K562 (cell line): ENCODE measurements around the gene GAD1. TPM values are rescaled to one million over a fixed set of nuclear protein-coding genes. Genes with fewer than 3 reads are reported as not detected.

Experiments used
- ATAC-seq: fragments of 200-7000 bp; cut with Tn5 transposase; 3 replicates; pipeline ENCODE4 v1.9.1; 2020; ENCODE audit warnings: moderate library complexity
- BruUV-seq: library from RNA; stranded (reverse); fragments of 400-500 nt; replicated peaks from 2 replicates; lab custom pipeline; 2021; lab: Mats Ljungman, UMichigan
- CTCF ChIA-PET: fragments of 300-600 bp; formaldehyde crosslinking; extraction: SDS; loops from one replicate; lab custom pipeline; 2021; ENCODE audit warnings: low intra/inter-chr PET ratio; lab: Yijun Ruan, JAX
- POLR2A ChIA-PET: fragments of 300-600, 350-650 bp; sonication (Branson Sonifier 250); formaldehyde crosslinking; extraction: SDS; loops from one replicate; lab custom pipeline; 2021; ENCODE audit warnings: antibody characterized with exemption, inconsistent platforms; lab: Yijun Ruan, JAX
- DNase-seq, 4 experiments: peaks; one replicate each; pipeline versions ENCODE4 v3.0.0 to v3.0.0-alpha.2; 2011 to 2018; ENCODE audit warnings: low spot score in 3 of 4, mixed read lengths in 3 of 4; ENCODE audit errors: extremely low read depth in 1 of 4
- FAIRE-seq: peaks from 2 replicates; lab custom pipeline; 2011; peaks lifted over from hg19 to GRCh38; lab: Jason Lieb, UNC
- H2AFZ ChIP-seq: 2 replicates; pipeline ENCODE4 v1.6.0; 2011; ENCODE audit warnings: low read depth, low read length, control low read depth, inconsistent platforms
- H3K27ac ChIP-seq: fragments of 200-600 bp; 3 replicates; pipeline ENCODE4 v1.8.0; 2011; ENCODE audit warnings: low read depth, mild to moderate bottlenecking, control low read depth, inconsistent platforms, low read length, moderate library complexity, mixed read lengths; ENCODE audit errors: extremely low read depth
- H3K27me3 ChIP-seq, 2 experiments: fragments of 300-600 bp in 1 of 2; 2 replicates in 1 of 2; 3 replicates in 1 of 2; pipeline versions ENCODE4 v1.6.0 to v1.8.0; 2011; ENCODE audit warnings: inconsistent platforms in 2 of 2, low read length in 2 of 2, mild to moderate bottlenecking in 1 of 2, mixed read lengths in 1 of 2, moderate library complexity in 1 of 2; ENCODE audit not compliant: control insufficient read depth in 2 of 2, insufficient read depth in 2 of 2
- H3K36me3 ChIP-seq: fragments of 300-600 bp; 3 replicates; pipeline ENCODE4 v1.8.0; 2011; ENCODE audit warnings: mild to moderate bottlenecking, low read length, inconsistent platforms; ENCODE audit not compliant: control insufficient read depth, insufficient read depth
- H3K4me1 ChIP-seq, 2 experiments: fragments of 200-600 bp in 1 of 2; replicated peaks in 1 of 2; 2 replicates in 1 of 2; 3 replicates in 1 of 2; pipeline versions ENCODE4 v1.5.1 to v1.8.0; 2011; ENCODE audit warnings: inconsistent platforms in 2 of 2, low read length in 2 of 2, mild to moderate bottlenecking in 1 of 2, mixed read lengths in 1 of 2, moderate library complexity in 1 of 2; ENCODE audit not compliant: control insufficient read depth in 2 of 2, insufficient read depth in 2 of 2
- H3K4me2 ChIP-seq: 2 replicates; pipeline ENCODE4 v1.6.1; 2011; ENCODE audit warnings: low read length, control low read depth, inconsistent platforms, mixed read lengths; ENCODE audit not compliant: insufficient read depth
- H3K4me3 ChIP-seq: fragments of 200-600 bp; sonication (generic), shearing (Covaris generic); 2 replicates; pipeline ENCODE4 v1.5.1; 2016; ENCODE audit warnings: control low read depth, inconsistent platforms
- H3K79me2 ChIP-seq: fragments of 200-600 bp; 3 replicates; pipeline ENCODE4 v1.8.0; 2011; ENCODE audit warnings: low read length, inconsistent platforms; ENCODE audit not compliant: control insufficient read depth, insufficient read depth
- H3K9ac ChIP-seq, 2 experiments: 2 replicates each; pipeline versions ENCODE4 v1.6.0 to v1.6.1; 2011; ENCODE audit warnings: low read depth in 2 of 2, low read length in 2 of 2, control low read depth in 1 of 2, inconsistent platforms in 1 of 2, mild to moderate bottlenecking in 1 of 2, mixed read lengths in 1 of 2; ENCODE audit not compliant: insufficient read depth in 1 of 2
- H3K9me1 ChIP-seq: one replicate; pipeline ENCODE4 v1.6.0; 2011; ENCODE audit warnings: inconsistent platforms, mild to moderate bottlenecking, low read length, moderate library complexity; ENCODE audit not compliant: control insufficient read depth, insufficient read depth
- H3K9me3 ChIP-seq: replicated peaks from 2 replicates; pipeline ENCODE4 v1.5.1; 2011; ENCODE audit warnings: low read depth, low read length, inconsistent platforms; ENCODE audit not compliant: control insufficient read depth, insufficient read depth
- H4K20me1 ChIP-seq: replicated peaks from 2 replicates; pipeline ENCODE4 v1.6.1; 2011; ENCODE audit warnings: low read length, inconsistent platforms, mixed read lengths; ENCODE audit not compliant: control insufficient read depth, insufficient read depth
- COPS2 ChIP-seq: fragments of 450-650 bp; conservative IDR thresholded peaks from 2 replicates; pipeline ENCODE4 v1.6.1; 2016; ENCODE audit warnings: mild to moderate bottlenecking, moderate library complexity
- EP300 ChIP-seq: IDR thresholded peaks from 2 replicates; pipeline ENCODE4 v1.6.1; 2012; ENCODE audit warnings: low read length, improper control_type of control experiment
- IRF2 ChIP-seq: sonication (generic); formaldehyde crosslinking; IDR thresholded peaks from 2 replicates; pipeline ENCODE4 v1.8.1; 2022; ENCODE audit warnings: mild to moderate bottlenecking, missing genetic modification reagents
- MYNN ChIP-seq, 2 experiments: sonication (generic); formaldehyde crosslinking in 1 of 2; IDR thresholded peaks; 2 replicates each; pipeline versions ENCODE4 v1.5.0 to v1.6.1; 2016 to 2020; ENCODE audit warnings: antibody characterized with exemption in 1 of 2, missing genetic modification reagents in 1 of 2
- PCBP1 ChIP-seq: fragments of 200-400 bp; formaldehyde crosslinking; IDR thresholded peaks from 2 replicates; pipeline ENCODE4 v1.6.1; 2018; ENCODE audit warnings: mild to moderate bottlenecking, low read depth, low read length; ENCODE audit not compliant: poor library complexity, severe bottlenecking
- PCBP2 ChIP-seq: fragments of 200-400 bp; formaldehyde crosslinking; IDR thresholded peaks from 2 replicates; pipeline ENCODE4 v1.6.1; 2018; ENCODE audit warnings: low read length, low read depth, mild to moderate bottlenecking, moderate library complexity; ENCODE audit not compliant: poor library complexity, severe bottlenecking
- RAD21 ChIP-seq, 2 experiments: fragments of 250-450 bp in 1 of 2; fragments of 450-650 bp in 1 of 2; sonication (Bioruptor Pico) in 1 of 2; formaldehyde crosslinking in 1 of 2; IDR thresholded peaks in 1 of 2; conservative IDR thresholded peaks in 1 of 2; 2 replicates each; pipeline versions ENCODE4 v1.4.0 to v1.8.0; 2020 to 2022; ENCODE audit warnings: mild to moderate bottlenecking in 2 of 2, moderate library complexity in 1 of 2
- RFX1 ChIP-seq: fragments of 450-650 bp; IDR thresholded peaks from 2 replicates; pipeline ENCODE4 v1.6.1; 2016; ENCODE audit warnings: mild to moderate bottlenecking, moderate library complexity
- WGBS: fragments of 100-300 bp; shearing (Covaris generic); methylation state at CpG from one replicate; pipeline ENCODE4 v1.1.6; 2016; ENCODE audit warnings: low coverage, mixed read lengths; ENCODE audit not compliant: insufficient coverage; ENCODE audit errors: missing lambda C conversion rate; 5-methylcytosine and 5-hydroxymethylcytosine counted together
- in situ Hi-C: fragments of 300-500 bp; cut with MboI; formaldehyde crosslinking; loops from 4 replicates; pipeline ENCODE4 v1.15.0; 2018; ENCODE audit warnings: inconsistent platforms, mixed read lengths
- intact Hi-C: fragments of 100-400 bp; cut with micrococcal nuclease; formaldehyde crosslinking; loops from 2 replicates; pipeline ENCODE4 v1.14.2; 2022
- polyA plus RNA-seq, 8 experiments: library from polyadenylated mRNA; depleted of rRNA in 4 of 8; stranded (reverse) in 5 of 8; unstranded in 3 of 8; fragments of >200 nt; fragmentation: Nextera tagmentation in 2 of 8; fragmentation: Illumina TruSeq in 1 of 8; extraction: Ambion mirVana in 2 of 8; extraction: Trizol in 1 of 8; gene quantifications; 2 replicates each; pipeline versions ENCODE4 v1.2.1 to v1.2.3, GENCODE V29; 2011 to 2014; ENCODE audit warnings: inconsistent platforms in 1 of 8, missing spikeins in 1 of 8
- total RNA-seq, 7 experiments: library from RNA; depleted of rRNA in 6 of 7; stranded (reverse); fragments of >200 nt in 6 of 7; fragmentation: Illumina TruSeq in 2 of 7; extraction: Trizol in 2 of 7; gene quantifications; 2 replicates each; pipeline versions ENCODE4 v1.2.1 to v1.2.3, GENCODE V29; 2011 to 2021; ENCODE audit warnings: low replicate concordance in 1 of 7
- TF ChIP-seq, protein P1 (sequence below): fragments of 450-650 bp; IDR thresholded peaks from 2 replicates; pipeline ENCODE4 v1.6.1; 2014; ENCODE audit warnings: low read depth, mild to moderate bottlenecking, moderate library complexity, borderline replicate concordance
- TF ChIP-seq, protein P2 (sequence below): fragments of 150-350 bp; conservative IDR thresholded peaks from 2 replicates; pipeline ENCODE4 v1.6.1; 2014; ENCODE audit warnings: low read length

Gene GAD1
- total and polyA plus RNA-seq, 9 of the 15 experiments (the other 6 are each of a cell fraction or from before 2014, with no cell fraction given) = 2.7 to 29.1 (median 15.7) TPM

DNA sequence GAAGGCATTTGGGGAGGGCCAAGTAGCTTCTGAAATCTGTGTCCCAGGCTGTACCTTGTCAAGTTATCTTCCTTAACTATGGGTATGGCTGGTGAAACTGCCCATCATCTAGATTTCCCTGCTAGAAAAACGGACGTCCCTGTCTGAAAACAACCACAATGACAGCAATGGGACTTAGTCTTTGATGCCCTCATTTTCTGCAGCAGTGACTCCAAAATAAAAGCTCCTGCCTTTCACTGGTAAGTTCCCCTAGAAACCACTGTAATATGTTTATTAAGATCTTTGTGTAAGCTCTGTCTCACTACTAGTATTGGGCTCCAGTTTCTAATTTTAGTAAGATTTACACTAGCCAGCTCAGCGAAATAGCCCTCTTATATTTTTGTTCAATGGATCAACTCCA, 65.2 kb downstream of the GAD1 start:
- 0% methylated on average over 3 of the region's 3 CpGs for WGBS
- H3K9me1 ChIP-seq = no peaks in the 10 kb centered on the region
- no peaks in the 10 kb centered on the region for H4K20me1 ChIP-seq
- no peaks in the 10 kb centered on the region for H3K79me2 ChIP-seq
- H3K27me3 ChIP-seq = peaks cover 32 to 41% of the 10 kb centered on the region in 2 experiments; a peak in 4 of 5 replicates
- peak; percentile 93 for TF ChIP-seq MYNN (IDR thresholded peaks at IDR 0.05)
- peak; percentile 80 for TF ChIP-seq MYNN (CRISPR knock-in tag; IDR thresholded peaks at IDR 0.05)
- TF ChIP-seq EP300 = no peak
- peak; percentile 20; the same call in 1 of the 2 replicates for TF ChIP-seq RFX1
- no peak overlapping the region for H3K4me2 ChIP-seq
- no peaks in the 10 kb centered on the region for H3K4me1 ChIP-seq
- BruUV-seq = no TSS peak
- POLR2A ChIA-PET = interaction anchor here (0.6 to 0.7 kb wide), 2 partner anchors 15 to 18 kb away, joined by 3 read pairs; no protein-coding TSS in a partner anchor
- FAIRE-seq (no peak), DNase-seq (no peak), ATAC-seq (no peak)
- intact Hi-C loops (loop anchor here (1.0 kb wide), 1 partner anchor 11 kb away; no protein-coding TSS in a partner anchor), in situ Hi-C loops (no loop called here)
- H3K4me3 ChIP-seq = no peak overlapping the region
- H3K9me3 ChIP-seq = no peaks in the 10 kb centered on the region
- H3K36me3 ChIP-seq = no peaks in the 10 kb centered on the region
- CTCF ChIA-PET = no interaction called here
- H3K27ac ChIP-seq = no peak overlapping the region
- no peak overlapping the region for H3K9ac ChIP-seq
- H2AFZ ChIP-seq = no peak overlapping the region

DNA sequence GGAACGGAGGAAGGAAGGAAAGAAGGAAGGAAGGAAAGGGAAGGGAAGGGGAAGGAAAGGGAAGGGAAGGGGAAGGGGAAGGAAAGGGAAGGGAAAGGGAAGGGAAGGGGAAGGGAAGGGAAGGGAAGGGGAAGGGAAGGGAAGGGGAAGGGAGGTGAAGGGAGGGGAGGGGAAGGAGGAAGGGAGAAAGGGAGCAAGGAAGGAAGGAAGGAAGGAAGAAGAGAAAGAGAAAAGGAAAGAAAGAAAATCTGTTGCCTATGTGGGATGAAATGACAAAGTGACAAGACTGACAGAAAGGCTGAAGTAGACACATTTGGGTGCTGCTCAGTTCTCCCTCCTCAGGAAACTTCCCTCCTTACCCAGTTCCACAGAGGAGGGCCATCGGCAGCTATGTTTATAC, 66.1 kb downstream of the GAD1 start:
- ChIA-PET CTCF (no interaction called here), POLR2A (interaction anchor here (0.5 kb wide), 1 partner anchor 128 kb away, joined by 3 read pairs; no protein-coding TSS in a partner anchor)
- H3K9me1 ChIP-seq = no peaks in the 10 kb centered on the region
- H3K79me2 ChIP-seq = no peaks in the 10 kb centered on the region
- no peaks in the 10 kb centered on the region for H4K20me1 ChIP-seq
- intact Hi-C loops = loop anchor here (1.0 kb wide), 1 partner anchor 11 kb away; no protein-coding TSS in a partner anchor
- FAIRE-seq = no peak
- in situ Hi-C loops = no loop called here
- no peaks in the 10 kb centered on the region for H3K4me1 ChIP-seq
- no peak overlapping the region for H3K4me2 ChIP-seq
- peaks cover 29 to 35% of the 10 kb centered on the region in 2 experiments; a peak in 4 of 5 replicates for H3K27me3 ChIP-seq
- 4% methylated on average over 2 of the region's 2 CpGs for WGBS
- no peak overlapping the region for H3K4me3 ChIP-seq
- no peaks in the 10 kb centered on the region for H3K36me3 ChIP-seq
- BruUV-seq = no TSS peak
- H3K9me3 ChIP-seq = no peaks in the 10 kb centered on the region
- no peak for ATAC-seq
- TF ChIP-seq, protein P1, sequence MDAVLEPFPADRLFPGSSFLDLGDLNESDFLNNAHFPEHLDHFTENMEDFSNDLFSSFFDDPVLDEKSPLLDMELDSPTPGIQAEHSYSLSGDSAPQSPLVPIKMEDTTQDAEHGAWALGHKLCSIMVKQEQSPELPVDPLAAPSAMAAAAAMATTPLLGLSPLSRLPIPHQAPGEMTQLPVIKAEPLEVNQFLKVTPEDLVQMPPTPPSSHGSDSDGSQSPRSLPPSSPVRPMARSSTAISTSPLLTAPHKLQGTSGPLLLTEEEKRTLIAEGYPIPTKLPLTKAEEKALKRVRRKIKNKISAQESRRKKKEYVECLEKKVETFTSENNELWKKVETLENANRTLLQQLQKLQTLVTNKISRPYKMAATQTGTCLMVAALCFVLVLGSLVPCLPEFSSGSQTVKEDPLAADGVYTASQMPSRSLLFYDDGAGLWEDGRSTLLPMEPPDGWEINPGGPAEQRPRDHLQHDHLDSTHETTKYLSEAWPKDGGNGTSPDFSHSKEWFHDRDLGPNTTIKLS = no peak
- TF ChIP-seq PCBP1 (peak; percentile 84), PCBP2 (peak; percentile 61), IRF2 (CRISPR knock-in tag) (no peak), RAD21 (CRISPR knock-in tag; conservative IDR thresholded peaks at IDR 0.05 in 1 of 2, IDR thresholded peaks at IDR 0.05 in 1 of 2) (no peak), COPS2 (no peak)
- TF ChIP-seq, protein P2, sequence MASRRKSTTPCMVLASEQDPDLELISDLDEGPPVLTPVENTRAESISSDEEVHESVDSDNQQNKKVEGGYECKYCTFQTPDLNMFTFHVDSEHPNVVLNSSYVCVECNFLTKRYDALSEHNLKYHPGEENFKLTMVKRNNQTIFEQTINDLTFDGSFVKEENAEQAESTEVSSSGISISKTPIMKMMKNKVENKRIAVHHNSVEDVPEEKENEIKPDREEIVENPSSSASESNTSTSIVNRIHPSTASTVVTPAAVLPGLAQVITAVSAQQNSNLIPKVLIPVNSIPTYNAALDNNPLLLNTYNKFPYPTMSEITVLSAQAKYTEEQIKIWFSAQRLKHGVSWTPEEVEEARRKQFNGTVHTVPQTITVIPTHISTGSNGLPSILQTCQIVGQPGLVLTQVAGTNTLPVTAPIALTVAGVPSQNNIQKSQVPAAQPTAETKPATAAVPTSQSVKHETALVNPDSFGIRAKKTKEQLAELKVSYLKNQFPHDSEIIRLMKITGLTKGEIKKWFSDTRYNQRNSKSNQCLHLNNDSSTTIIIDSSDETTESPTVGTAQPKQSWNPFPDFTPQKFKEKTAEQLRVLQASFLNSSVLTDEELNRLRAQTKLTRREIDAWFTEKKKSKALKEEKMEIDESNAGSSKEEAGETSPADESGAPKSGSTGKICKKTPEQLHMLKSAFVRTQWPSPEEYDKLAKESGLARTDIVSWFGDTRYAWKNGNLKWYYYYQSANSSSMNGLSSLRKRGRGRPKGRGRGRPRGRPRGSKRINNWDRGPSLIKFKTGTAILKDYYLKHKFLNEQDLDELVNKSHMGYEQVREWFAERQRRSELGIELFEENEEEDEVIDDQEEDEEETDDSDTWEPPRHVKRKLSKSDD = no peak
- H3K9ac ChIP-seq = no peak overlapping the region
- H3K27ac ChIP-seq = no peak overlapping the region
- DNase-seq = no peak
- H2AFZ ChIP-seq = no peak overlapping the region
